H1 (cell line): ENCODE results near the gene PPM1F. TPM values are rescaled to one million over a fixed set of nuclear protein-coding genes. Genes with fewer than 3 reads are reported as not detected.

Experiments used
- CTCF ChIA-PET: fragments of 300-600 bp; sonication (Branson Sonifier 250); formaldehyde crosslinking; loops from one replicate; lab custom pipeline; 2021; ENCODE audit not compliant: partially characterized antibody; lab: Charles Lee
- POLR2A ChIA-PET: fragments of 300-600 bp; sonication (Branson Sonifier 250); formaldehyde crosslinking; loops from one replicate; lab custom pipeline; 2021; ENCODE audit warnings: inconsistent platforms; ENCODE audit not compliant: partially characterized antibody; lab: Charles Lee
- DNase-seq, 2 experiments: peaks; one replicate each; pipeline versions ENCODE4 v3.0.0 to v3.0.0-alpha.2; 2010 to 2022; ENCODE audit warnings: low spot score in 2 of 2, low read depth in 1 of 2, mixed read lengths in 1 of 2
- FAIRE-seq: peaks from 2 replicates; lab custom pipeline; 2011; peaks lifted over from hg19 to GRCh38; lab: Jason Lieb, UNC
- H2AFZ ChIP-seq: 2 replicates; pipeline ENCODE4 v1.8.1; 2012; ENCODE audit warnings: low read length, inconsistent platforms
- H2AK5ac ChIP-seq: 2 replicates; pipeline ENCODE4 v1.6.1; 2013; ENCODE audit warnings: low read depth, low read length
- H2BK120ac ChIP-seq: replicated peaks from 2 replicates; pipeline ENCODE3; 2013; ENCODE audit warnings: low read depth, low read length, inconsistent platforms
- H2BK12ac ChIP-seq: 2 replicates; pipeline ENCODE4 v1.6.1; 2013; ENCODE audit warnings: low read depth, low read length
- H2BK15ac ChIP-seq: 2 replicates; pipeline ENCODE4 v1.6.1; 2013; ENCODE audit warnings: low read length
- H2BK20ac ChIP-seq: 2 replicates; pipeline ENCODE4 v1.6.1; 2013; ENCODE audit warnings: low read length
- H2BK5ac ChIP-seq: 2 replicates; pipeline ENCODE4 v1.6.1; 2013; ENCODE audit warnings: low read depth, low read length
- H3K14ac ChIP-seq: 2 replicates; pipeline ENCODE4 v1.6.1; 2013; ENCODE audit warnings: inconsistent platforms; ENCODE audit not compliant: insufficient read length
- H3K18ac ChIP-seq: 2 replicates; pipeline ENCODE4 v1.6.1; 2013; ENCODE audit warnings: low read length; ENCODE audit errors: extremely low read depth
- H3K23ac ChIP-seq: 2 replicates; pipeline ENCODE4 v1.6.1; 2013; ENCODE audit warnings: inconsistent platforms; ENCODE audit not compliant: insufficient read length
- H3K23me2 ChIP-seq: 2 replicates; pipeline ENCODE4 v1.6.1; 2013; ENCODE audit warnings: low read depth, low read length
- H3K27ac ChIP-seq: 2 replicates; pipeline ENCODE4 v1.6.1; 2011; ENCODE audit warnings: low read depth, low read length, inconsistent platforms
- H3K27me3 ChIP-seq, 4 experiments: replicated peaks in 1 of 4; 1 replicate in 1 of 4; 2 replicates in 3 of 4; pipeline versions ENCODE4 v1.6.1 to v1.8.1; 2011 to 2013; ENCODE audit warnings: low read length in 3 of 4, mild to moderate bottlenecking in 3 of 4, inconsistent platforms in 2 of 4, mixed read lengths in 2 of 4, moderate library complexity in 1 of 4; ENCODE audit not compliant: control insufficient read depth in 3 of 4, insufficient read depth in 3 of 4; ENCODE audit errors: extremely low read depth in 1 of 4
- H3K36me3 ChIP-seq, 4 experiments: 2 replicates each; pipeline versions ENCODE4 v1.6.1 to v1.8.1; 2011 to 2013; ENCODE audit warnings: mild to moderate bottlenecking in 4 of 4, low read length in 3 of 4, moderate library complexity in 2 of 4, control low read depth in 1 of 4, inconsistent platforms in 1 of 4; ENCODE audit not compliant: insufficient read depth in 4 of 4, control insufficient read depth in 2 of 4
- H3K4ac ChIP-seq: replicated peaks from 2 replicates; pipeline ENCODE3; 2013; ENCODE audit warnings: low read length, low read depth, mixed read lengths, inconsistent platforms; ENCODE audit not compliant: insufficient read length
- H3K4me1 ChIP-seq, 4 experiments: replicated peaks in 1 of 4; 1 replicate in 1 of 4; 2 replicates in 3 of 4; pipeline versions ENCODE4 v1.6.1 to v1.8.1; 2011 to 2013; ENCODE audit warnings: low read length in 3 of 4, inconsistent platforms in 2 of 4, mixed read lengths in 1 of 4; ENCODE audit not compliant: insufficient read depth in 4 of 4, control insufficient read depth in 3 of 4
- H3K4me2 ChIP-seq, 2 experiments: 2 replicates each; pipeline versions ENCODE4 v1.6.1 to v1.8.1; 2011 to 2013; ENCODE audit warnings: low read depth in 2 of 2, low read length in 2 of 2, control low read depth in 1 of 2, inconsistent platforms in 1 of 2, mild to moderate bottlenecking in 1 of 2; ENCODE audit not compliant: insufficient read depth in 1 of 2
- H3K4me3 ChIP-seq, 4 experiments: fragments of 200-600, 300-600 bp in 1 of 4; sonication (generic), shearing (Covaris generic), sonication (Bioruptor Twin) in 1 of 4; 2 replicates each; pipeline versions ENCODE4 v1.5.1 to v1.8.1; 2011 to 2016; ENCODE audit warnings: low read length in 4 of 4, low read depth in 3 of 4, control low read depth in 2 of 4, inconsistent platforms in 2 of 4, mild to moderate bottlenecking in 2 of 4, mixed read lengths in 1 of 4, moderate library complexity in 1 of 4; ENCODE audit not compliant: insufficient read depth in 2 of 4; ENCODE audit errors: extremely low read depth in 1 of 4
- H3K56ac ChIP-seq: replicated peaks from 2 replicates; pipeline ENCODE3; 2013; ENCODE audit warnings: low read depth, mild to moderate bottlenecking, mixed read lengths, low read length, inconsistent platforms; ENCODE audit not compliant: insufficient read length
- H3K79me1 ChIP-seq: 2 replicates; pipeline ENCODE4 v1.6.1; 2013; ENCODE audit warnings: low read depth, low read length, control low read depth
- H3K79me2 ChIP-seq, 2 experiments: 2 replicates each; pipeline versions ENCODE4 v1.6.1 to v1.8.1; 2012 to 2013; ENCODE audit warnings: low read length in 2 of 2, mild to moderate bottlenecking in 2 of 2, inconsistent platforms in 1 of 2; ENCODE audit not compliant: insufficient read depth in 2 of 2, control insufficient read depth in 1 of 2
- H3K9ac ChIP-seq, 4 experiments: replicated peaks in 1 of 4; 1 replicate in 1 of 4; 2 replicates in 3 of 4; pipeline versions ENCODE4 v1.6.1 to v1.8.1; 2011 to 2013; ENCODE audit warnings: low read depth in 3 of 4, low read length in 3 of 4, control low read depth in 2 of 4, mild to moderate bottlenecking in 2 of 4, moderate library complexity in 2 of 4, inconsistent platforms in 1 of 4; ENCODE audit errors: extremely low read depth in 1 of 4
- H3K9me3 ChIP-seq, 2 experiments: 2 replicates each; pipeline versions ENCODE4 v1.6.1 to v1.8.1; 2012 to 2013; ENCODE audit warnings: mild to moderate bottlenecking in 2 of 2, moderate library complexity in 2 of 2, control low read depth in 1 of 2, inconsistent platforms in 1 of 2, low read depth in 1 of 2, low read length in 1 of 2, mixed read lengths in 1 of 2; ENCODE audit not compliant: insufficient read depth in 2 of 2
- H4K20me1 ChIP-seq, 2 experiments: replicated peaks in 1 of 2; 2 replicates each; pipeline versions ENCODE3 to v1.8.1; 2011 to 2013; ENCODE audit warnings: inconsistent platforms in 2 of 2, low read length in 2 of 2, mild to moderate bottlenecking in 1 of 2; ENCODE audit not compliant: insufficient read depth in 2 of 2, control insufficient read depth in 1 of 2
- H4K5ac ChIP-seq: 2 replicates; pipeline ENCODE4 v1.6.1; 2013; ENCODE audit warnings: low read length, low read depth, mixed read lengths, inconsistent platforms; ENCODE audit not compliant: insufficient read length
- H4K8ac ChIP-seq: 2 replicates; pipeline ENCODE4 v1.8.0; 2013; ENCODE audit warnings: mild to moderate bottlenecking, moderate library complexity, low read length, inconsistent platforms; ENCODE audit not compliant: insufficient read depth; ENCODE audit errors: extremely low read depth
- H4K91ac ChIP-seq: replicated peaks from 2 replicates; pipeline ENCODE3; 2013; ENCODE audit warnings: low read length, mixed read lengths, inconsistent platforms; ENCODE audit not compliant: insufficient read length
- CHD2 ChIP-seq: IDR thresholded peaks from 2 replicates; pipeline ENCODE4 v1.6.1; 2012; ENCODE audit warnings: low read length, improper control_type of control experiment
- JUN ChIP-seq: IDR thresholded peaks from 2 replicates; pipeline ENCODE4 v1.6.1; 2011; ENCODE audit warnings: low read depth, mild to moderate bottlenecking, improper control_type of control experiment, low read length
- WGBS, 2 experiments: shearing (Covaris generic) in 1 of 2; methylation state at CpG; one replicate each; pipeline versions ENCODE4 v1.1.6 to v1.1.7; 2013 to 2015; ENCODE audit warnings: low lambda C conversion rate in 2 of 2, mixed read lengths in 2 of 2, inconsistent platforms in 1 of 2, low coverage in 1 of 2, missing lambda C conversion rate in 1 of 2; ENCODE audit not compliant: insufficient replicate concordance in 2 of 2, insufficient coverage in 1 of 2, insufficient read length in 1 of 2; ENCODE audit errors: extremely low coverage in 1 of 2, missing lambda C conversion rate in 1 of 2; 5-methylcytosine and 5-hydroxymethylcytosine counted together
- polyA plus RNA-seq, 7 experiments: library from polyadenylated mRNA; depleted of rRNA in 3 of 7; stranded (reverse) in 5 of 7; unstranded in 2 of 7; fragments of >200 nt in 5 of 7; fragments of 200-250 nt in 2 of 7; gene quantifications; 1 replicate in 5 of 7; 2 replicates in 1 of 7; 4 replicates in 1 of 7; pipeline versions ENCODE4 v1.2.1 to v1.2.3, GENCODE V29; 2011 to 2013; ENCODE audit warnings: missing spikeins in 2 of 7, mixed read lengths in 2 of 7
- total RNA-seq: library from RNA; stranded (reverse); fragmentation: NEBNext Ultra II Directional; extraction: Animal tissue kit (Norgen Biotek cat#: 25700); gene quantifications from 2 replicates; pipeline ENCODE4 v1.2.1, GENCODE V29; 2021
- TF ChIP-seq, protein P1 (sequence below): IDR thresholded peaks from 2 replicates; pipeline ENCODE4 v1.6.1; 2011; ENCODE audit warnings: low read length, improper control_type of control experiment

Gene PPM1F
- total and polyA plus RNA-seq, 2 of the 8 experiments (the other 6 are each of a cell fraction or from before 2014, with no cell fraction given) = 12.4 to 22.8 TPM

DNA sequence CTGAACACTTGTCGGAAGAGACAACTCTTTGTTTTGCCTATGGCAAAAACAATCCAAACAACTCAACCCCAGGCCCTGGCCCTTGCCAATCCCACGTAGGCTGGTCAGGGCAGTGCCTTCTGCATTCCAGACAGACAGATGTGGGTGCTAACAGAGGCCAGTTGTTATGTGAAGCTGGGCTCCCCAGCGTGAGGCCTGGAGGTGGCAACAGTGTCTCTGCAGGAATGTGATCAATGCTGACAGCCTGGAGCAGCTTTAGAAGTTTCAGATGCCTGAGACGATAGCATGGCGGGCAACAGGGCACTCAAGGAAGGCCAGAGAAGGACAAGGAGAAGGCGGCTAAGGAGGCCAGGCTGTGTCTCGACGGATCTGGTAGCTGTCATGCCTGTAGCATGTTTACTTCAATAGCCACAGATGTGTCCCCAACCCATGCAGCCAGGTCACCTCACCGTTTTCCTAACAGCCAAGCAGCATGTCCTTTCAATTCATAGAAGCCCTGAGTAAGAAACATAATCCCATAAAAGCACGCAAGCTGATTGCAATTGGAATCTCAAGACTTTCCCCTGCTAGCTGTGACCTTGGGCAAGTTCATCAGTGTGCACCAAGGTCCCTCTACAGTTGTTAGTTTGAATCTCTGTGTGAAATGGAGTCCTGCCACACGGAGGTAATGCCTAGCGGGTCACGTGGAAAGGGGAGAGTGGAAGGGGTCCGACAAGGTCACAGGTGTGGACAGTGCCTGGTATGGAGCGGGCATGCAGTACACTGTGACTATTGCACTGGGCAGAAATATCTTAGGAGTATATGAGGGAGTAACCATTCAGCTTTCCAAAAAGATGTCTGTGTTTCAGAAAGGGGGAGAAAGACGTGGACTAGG is 14.2 kb upstream of the PPM1F start:
- Histone ChIP-seq H4K91ac (no peak overlapping the region), H3K14ac (no peak overlapping the region), H4K5ac (no peak overlapping the region), H3K79me2 (no peaks in the 10 kb centered on the region), H3K56ac (no peak overlapping the region), H3K27ac (no peak overlapping the region), H2BK5ac (no peak overlapping the region), H2AFZ (no peak overlapping the region), H3K4me1 (no peaks in the 10 kb centered on the region), H3K18ac (no peak overlapping the region), H3K23ac (no peak overlapping the region), H3K4ac (no peak overlapping the region), H4K20me1 (peaks cover 2 to 16% of the 10 kb centered on the region in 2 experiments), H3K4me2 (no peak overlapping the region), H3K9ac (no peak overlapping the region), H3K79me1 (no peaks in the 10 kb centered on the region)
- 94% methylated on average over 16 of the region's 16 CpGs; no CpG with 5 or more reads in 1 of the 2 experiments for WGBS, 2 experiments
- CTCF ChIA-PET = interaction anchor here (1.2 to 2.2 kb wide), 4 partner anchors 11 to 76 kb away, joined by 3 to 11 read pairs (median 3); partner anchors contain the start of gene PPM1F
- POLR2A ChIA-PET = interaction anchor here (1.0 to 4.2 kb wide), 6 partner anchors 8 to 91 kb away, joined by 3 to 19 read pairs (median 8); partner anchors contain the start of genes PPM1F and TOP3B
- no peak for TF ChIP-seq JUN
- no peak for TF ChIP-seq CHD2
- TF ChIP-seq, protein P1, sequence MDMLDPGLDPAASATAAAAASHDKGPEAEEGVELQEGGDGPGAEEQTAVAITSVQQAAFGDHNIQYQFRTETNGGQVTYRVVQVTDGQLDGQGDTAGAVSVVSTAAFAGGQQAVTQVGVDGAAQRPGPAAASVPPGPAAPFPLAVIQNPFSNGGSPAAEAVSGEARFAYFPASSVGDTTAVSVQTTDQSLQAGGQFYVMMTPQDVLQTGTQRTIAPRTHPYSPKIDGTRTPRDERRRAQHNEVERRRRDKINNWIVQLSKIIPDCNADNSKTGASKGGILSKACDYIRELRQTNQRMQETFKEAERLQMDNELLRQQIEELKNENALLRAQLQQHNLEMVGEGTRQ = no peak
- TF ChIP-seq, all 59 proteins: peak for 0
- Histone ChIP-seq H3K27me3 (no peaks in the 10 kb centered on the region), H3K4me3 (no peak overlapping the region), H2BK15ac (no peak overlapping the region), H2BK12ac (no peak overlapping the region), H3K9me3 (peaks cover 0 to 8% of the 10 kb centered on the region in 2 experiments; a peak in 1 of 4 replicates), H2BK20ac (no peak overlapping the region), H4K8ac (no peak overlapping the region), H3K36me3 (peaks cover 36 to 72% (median 68%) of the 10 kb centered on the region in 4 experiments), H3K23me2 (no peaks in the 10 kb centered on the region), H2BK120ac (no peak overlapping the region), H2AK5ac (no peak overlapping the region)
- DNase-seq (no peak), FAIRE-seq (no peak)
